HepG2 (cell line): ENCODE results near the gene PDHX. TPM values are rescaled to one million over a fixed set of nuclear protein-coding genes. Genes with fewer than 3 reads are reported as not detected.

Source experiments
- ATAC-seq: fragments of 200-7000 bp; cut with Tn5 transposase; 3 replicates; pipeline ENCODE4 v1.9.1; 2020; ENCODE audit warnings: mild to moderate bottlenecking, moderate library complexity
- BruUV-seq: library from RNA; stranded (reverse); fragments of 400-500 nt; replicated peaks from 2 replicates; lab custom pipeline; 2021; lab: Mats Ljungman, UMichigan
- CTCF ChIA-PET: fragments of 300-600 bp; formaldehyde crosslinking; extraction: SDS; loops from one replicate; lab custom pipeline; 2021; ENCODE audit warnings: low total read pairs, inconsistent platforms, low intra/inter-chr PET ratio; lab: Yijun Ruan, JAX
- POLR2A ChIA-PET: fragments of 350-600 bp; sonication (Branson Sonifier 250); formaldehyde crosslinking; loops from one replicate; lab custom pipeline; 2020; ENCODE audit warnings: antibody characterized with exemption, inconsistent platforms; lab: Yijun Ruan, JAX
- DNase-seq: peaks from one replicate; pipeline ENCODE4 v3.0.0-alpha.2; 2015; ENCODE audit warnings: low spot score
- FAIRE-seq: peaks from 3 replicates; lab custom pipeline; 2011; peaks lifted over from hg19 to GRCh38; lab: Jason Lieb, UNC
- H2AFZ ChIP-seq: one replicate; pipeline ENCODE4 v1.6.1; 2011; ENCODE audit warnings: low read length, inconsistent platforms
- H3K27ac ChIP-seq: fragments of 300-600 bp; 3 replicates; pipeline ENCODE4 v1.8.0; 2011; ENCODE audit warnings: mixed run types, mild to moderate bottlenecking, mixed read lengths, low read length, inconsistent platforms; ENCODE audit not compliant: insufficient read depth; ENCODE audit errors: extremely low read length
- H3K27me3 ChIP-seq, 2 experiments: fragments of 200-600 bp in 1 of 2; 2 replicates in 1 of 2; 3 replicates in 1 of 2; pipeline versions ENCODE4 v1.6.0 to v1.8.0; 2011; ENCODE audit warnings: low read length in 2 of 2, mild to moderate bottlenecking in 2 of 2, moderate library complexity in 2 of 2, inconsistent platforms in 1 of 2; ENCODE audit not compliant: insufficient read depth in 2 of 2, control insufficient read depth in 1 of 2
- H3K36me3 ChIP-seq, 2 experiments: fragments of 200-600 bp in 1 of 2; replicated peaks in 1 of 2; 2 replicates in 1 of 2; 3 replicates in 1 of 2; pipeline versions ENCODE4 v1.5.1 to v1.8.0; 2011; ENCODE audit warnings: low read length in 2 of 2, inconsistent platforms in 1 of 2; ENCODE audit not compliant: insufficient read depth in 2 of 2, control insufficient read depth in 1 of 2
- H3K4me1 ChIP-seq: 2 replicates; pipeline ENCODE4 v1.5.1; 2012; ENCODE audit warnings: low read length, inconsistent platforms; ENCODE audit not compliant: insufficient read depth
- H3K4me2 ChIP-seq: 2 replicates; pipeline ENCODE4 v1.6.0; 2011; ENCODE audit warnings: low read depth, low read length, inconsistent platforms
- H3K4me3 ChIP-seq, 3 experiments: fragments of 200-600 bp in 1 of 3; sonication (generic), shearing (Covaris generic) in 1 of 3; replicated peaks in 1 of 3; 2 replicates each; pipeline ENCODE4 v1.5.1; 2011 to 2016; ENCODE audit warnings: low read length in 3 of 3, inconsistent platforms in 2 of 3, low read depth in 2 of 3, mild to moderate bottlenecking in 2 of 3, control low read depth in 1 of 3, mixed read lengths in 1 of 3; ENCODE audit not compliant: insufficient read depth in 1 of 3
- H3K79me2 ChIP-seq: one replicate; pipeline ENCODE4 v1.6.1; 2011; ENCODE audit warnings: low read length, inconsistent platforms; ENCODE audit not compliant: insufficient read depth
- H3K9ac ChIP-seq: 2 replicates; pipeline ENCODE4 v1.6.0; 2011; ENCODE audit warnings: mild to moderate bottlenecking, low read depth, low read length, inconsistent platforms; ENCODE audit not compliant: insufficient read depth
- H3K9me3 ChIP-seq: 2 replicates; pipeline ENCODE4 v1.5.1; 2012; ENCODE audit warnings: mild to moderate bottlenecking, low read length
- H4K20me1 ChIP-seq: 2 replicates; pipeline ENCODE4 v1.6.0; 2011; ENCODE audit warnings: inconsistent platforms, mild to moderate bottlenecking, low read length, moderate library complexity; ENCODE audit not compliant: insufficient read depth
- ARNTL ChIP-seq: sonication (generic); formaldehyde crosslinking; IDR thresholded peaks from 2 replicates; pipeline ENCODE4 v1.4.0; 2020; ENCODE audit warnings: mild to moderate bottlenecking, missing genetic modification reagents
- FOXO1 ChIP-seq: sonication (generic); formaldehyde crosslinking; IDR thresholded peaks from 2 replicates; pipeline ENCODE4 v1.4.0; 2020; ENCODE audit warnings: missing genetic modification reagents
- KLF15 ChIP-seq: sonication (generic); formaldehyde crosslinking; IDR thresholded peaks from 2 replicates; pipeline ENCODE4 v1.8.1; 2023; ENCODE audit warnings: borderline replicate concordance, mild to moderate bottlenecking, inconsistent platforms, missing genetic modification reagents, mixed read lengths
- MAFF ChIP-seq: IDR thresholded peaks from 2 replicates; pipeline ENCODE4 v1.6.1; 2011; ENCODE audit warnings: low read depth, low read length, improper control_type of control experiment
- MAFK ChIP-seq, 2 experiments: IDR thresholded peaks in 1 of 2; conservative IDR thresholded peaks in 1 of 2; 2 replicates each; pipeline ENCODE4 v1.6.1; 2011; ENCODE audit warnings: improper control_type of control experiment in 2 of 2, low read length in 2 of 2
- MBNL3 ChIP-seq: fragments of 250-450 bp; sonication (Bioruptor Pico); conservative IDR thresholded peaks from 2 replicates; pipeline ENCODE4 v1.8.0; 2022; ENCODE audit warnings: mild to moderate bottlenecking, inconsistent platforms
- MLX ChIP-seq: IDR thresholded peaks from 2 replicates; pipeline ENCODE4 v1.6.1; 2016
- NFKBIZ ChIP-seq: IDR thresholded peaks from 2 replicates; pipeline ENCODE4 v1.6.1; 2018; ENCODE audit warnings: missing genetic modification reagents, missing compliant biosample characterization
- SRY ChIP-seq: sonication (generic); formaldehyde crosslinking; IDR thresholded peaks from 2 replicates; pipeline ENCODE4 v1.8.0; 2022; ENCODE audit warnings: mild to moderate bottlenecking, missing genetic modification reagents
- ZNF138 ChIP-seq: sonication (generic); formaldehyde crosslinking; IDR thresholded peaks from 2 replicates; pipeline ENCODE4 v1.5.0; 2020; ENCODE audit warnings: mild to moderate bottlenecking, low read depth, missing genetic modification reagents
- ZNF225 ChIP-seq: sonication (generic); formaldehyde crosslinking; IDR thresholded peaks from 2 replicates; pipeline ENCODE4 v1.4.0; 2020; ENCODE audit warnings: mild to moderate bottlenecking, missing genetic modification reagents
- ZNF260 ChIP-seq: sonication (generic); formaldehyde crosslinking; IDR thresholded peaks from 2 replicates; pipeline ENCODE4 v1.4.0; 2020; ENCODE audit warnings: missing genetic modification reagents, low read depth, mild to moderate bottlenecking, borderline replicate concordance
- ZNF558 ChIP-seq: sonication (generic); formaldehyde crosslinking; IDR thresholded peaks from 2 replicates; pipeline ENCODE4 v1.9.0; 2022; ENCODE audit warnings: mild to moderate bottlenecking, missing genetic modification reagents, borderline replicate concordance
- ZNF644 ChIP-seq: IDR thresholded peaks from 2 replicates; pipeline ENCODE4 v1.6.1; 2016; ENCODE audit warnings: low read depth
- ZNF746 ChIP-seq: sonication (generic); formaldehyde crosslinking; IDR thresholded peaks from 2 replicates; pipeline ENCODE4 v1.8.0; 2022; ENCODE audit warnings: mild to moderate bottlenecking, missing genetic modification reagents
- ZNF761 ChIP-seq: sonication (generic); formaldehyde crosslinking; conservative IDR thresholded peaks from 2 replicates; pipeline ENCODE4 v1.4.0; 2020; ENCODE audit warnings: mild to moderate bottlenecking, missing genetic modification reagents
- ZNF768 ChIP-seq: sonication (generic); formaldehyde crosslinking; IDR thresholded peaks from 2 replicates; pipeline ENCODE4 v1.4.0; 2020; ENCODE audit warnings: missing genetic modification reagents
- WGBS: methylation state at CpG from one replicate; pipeline ENCODE4 v1.1.6; 2017; ENCODE audit warnings: low lambda C conversion rate; 5-methylcytosine and 5-hydroxymethylcytosine counted together
- in situ Hi-C: cut with HindIII; loops from 2 replicates; pipeline ENCODE4 v1.10.0; 2017; ENCODE audit warnings: low pct_unique_long_range_greater_than_20kb; ENCODE audit not compliant: extremely low pct_ligation_motif_present
- intact Hi-C: fragments of 100-400 bp; cut with micrococcal nuclease; formaldehyde crosslinking; loops from one replicate; pipeline ENCODE4 v1.10.0; 2022; ENCODE audit not compliant: unreplicated experiment
- polyA plus RNA-seq, 8 experiments: library from polyadenylated mRNA; depleted of rRNA in 3 of 8; stranded (reverse) in 7 of 8; unstranded in 1 of 8; fragments of >200 nt; fragmentation: Illumina TruSeq in 4 of 8; extraction: Trizol in 4 of 8; gene quantifications; 2 replicates each; pipeline versions ENCODE4 v1.2.1 to v1.2.3, GENCODE V29; 2011 to 2016; ENCODE audit warnings: low read depth in 4 of 8, missing spikeins in 1 of 8, mixed read lengths in 1 of 8; ENCODE audit not compliant: insufficient read depth in 1 of 8
- total RNA-seq, 5 experiments: library from RNA; depleted of rRNA; stranded (reverse); fragments of >200 nt; fragmentation: Illumina TruSeq; extraction: Trizol; gene quantifications; 2 replicates each; pipeline ENCODE4 v1.2.3, GENCODE V29; 2016; ENCODE audit warnings: low read depth in 1 of 5

Gene PDHX
- total and polyA plus RNA-seq, 2 of the 13 experiments (the other 11 are each of a cell fraction or from before 2014, with no cell fraction given) = 41.0 to 73.8 TPM

GRCh38 chr11:34984514-34984913 is 68.1 kb downstream of the PDHX start:
- H3K4me1 ChIP-seq = no peaks in the 10 kb centered on the region
- CTCF ChIA-PET = no interaction called here
- H3K79me2 ChIP-seq = no peaks in the 10 kb centered on the region
- intact Hi-C loops (no loop called here), in situ Hi-C loops (no loop called here)
- H4K20me1 ChIP-seq = no peaks in the 10 kb centered on the region
- no peak overlapping the region for H3K4me2 ChIP-seq
- DNase-seq = no peak
- H3K27me3 ChIP-seq = no peaks in the 10 kb centered on the region
- no peak overlapping the region for H3K4me3 ChIP-seq
- no peak overlapping the region for H3K9ac ChIP-seq
- H3K27ac ChIP-seq = no peak overlapping the region
- no TSS peak for BruUV-seq
- POLR2A ChIA-PET = no interaction called here
- TF ChIP-seq MAFF (0 out of 2 replicates have a peak, but pooled peaks have one; percentile 10), ZNF746 (CRISPR knock-in tag) (no peak), MAFK (conservative IDR thresholded peaks at IDR 0.05 in 1 of 2, IDR thresholded peaks at IDR 0.05 in 1 of 2; ENCODE audit: low read length in 2 of 2) (peak; percentile 43 to 56; a peak in 2 of 4 replicates)
- FAIRE-seq = no peak
- ATAC-seq = no peak
- no peak overlapping the region for H2AFZ ChIP-seq
- no peaks in the 10 kb centered on the region for H3K9me3 ChIP-seq
- H3K36me3 ChIP-seq = peaks cover 3 to 37% of the 10 kb centered on the region in 2 experiments; a peak in 4 of 5 replicates
- 99% methylated on average over 2 of the region's 2 CpGs for WGBS

GRCh38 chr11:34986883-34987520 is 70.6 kb downstream of the PDHX start:
- BruUV-seq = no TSS peak
- Histone ChIP-seq H3K27me3 (no peaks in the 10 kb centered on the region), H3K9me3 (no peaks in the 10 kb centered on the region), H3K27ac (no peak overlapping the region), H3K9ac (no peak overlapping the region), H2AFZ (no peak overlapping the region), H3K79me2 (no peaks in the 10 kb centered on the region), H3K4me1 (no peaks in the 10 kb centered on the region), H3K4me2 (no peak overlapping the region), H3K36me3 (peaks cover 3 to 37% of the 10 kb centered on the region in 2 experiments; a peak in 4 of 5 replicates), H3K4me3 (no peak overlapping the region), H4K20me1 (no peaks in the 10 kb centered on the region)
- FAIRE-seq = no peak
- no peak for ATAC-seq
- intact Hi-C loops = no loop called here
- 98% methylated on average over 3 of the region's 3 CpGs for WGBS
- in situ Hi-C loops = no loop called here
- ChIA-PET CTCF (no interaction called here), POLR2A (no interaction called here)
- DNase-seq = no peak
- no peak for TF ChIP-seq NFKBIZ (CRISPR knock-in tag)
- no peak for TF ChIP-seq KLF15 (CRISPR knock-in tag)
- no peak for TF ChIP-seq MBNL3 (CRISPR knock-in tag)
- no peak for TF ChIP-seq SRY (CRISPR knock-in tag)
- no peak for TF ChIP-seq ZNF558 (CRISPR knock-in tag)
- TF ChIP-seq ZNF768 = no peak
- TF ChIP-seq ARNTL (CRISPR knock-in tag) = no peak
- no peak for TF ChIP-seq ZNF225 (CRISPR knock-in tag)
- TF ChIP-seq FOXO1 (CRISPR knock-in tag) = no peak
- TF ChIP-seq ZNF260 (CRISPR knock-in tag) = no peak
- no peak for TF ChIP-seq ZNF138 (CRISPR knock-in tag)
- no peak for TF ChIP-seq ZNF761 (CRISPR knock-in tag)
- TF ChIP-seq ZNF644 = no peak
- TF ChIP-seq MLX (CRISPR knock-in tag) = no peak
